ENCODE results near the gene ARHGEF33.
"Not testable (repeated sequence)": the region's sequence is repeated elsewhere in the genome, so short reads cannot be mapped to it uniquely, and the experiment has no call there.

Gene ARHGEF33

GRCh38 chr2:38909872-38910271, 20.2 kb downstream of the ARHGEF33 start:
- DNase-seq (ENCODE audit: low read depth in 2 of 2) = no peak

GRCh38 chr2:38911191-38911590, 21.5 kb downstream of the ARHGEF33 start:
- no peak for DNase-seq (ENCODE audit: low read depth in 2 of 2)

GRCh38 chr2:38912619-38913018, 22.9 kb downstream of the ARHGEF33 start:
- no peak for DNase-seq (ENCODE audit: low read depth in 2 of 2)

GRCh38 chr2:38922389-38922788, 32.7 kb downstream of the ARHGEF33 start:
- DNase-seq (ENCODE audit: low read depth in 2 of 2) = no peak

- no peak for DNase-seq (ENCODE audit: low read depth in 2 of 2)
These were observed 33.2 kb downstream of the ARHGEF33 start for GRCh38 chr2:38922902-38923301.

- DNase-seq (ENCODE audit: low read depth in 2 of 2) = no peak
These were observed 36.3 kb downstream of the ARHGEF33 start for GRCh38 chr2:38925982-38926381.

- no peak for DNase-seq (ENCODE audit: low read depth in 2 of 2)
These were observed 40.9 kb downstream of the ARHGEF33 start for GRCh38 chr2:38930600-38930999.

- DNase-seq (ENCODE audit: low read depth in 2 of 2) = no peak
These were observed 42.9 kb downstream of the ARHGEF33 start for GRCh38 chr2:38932586-38932985.

GRCh38 chr2:38933653-38934052, 44.0 kb downstream of the ARHGEF33 start:
- peak; percentile 83 to 84 for DNase-seq (ENCODE audit: low read depth in 2 of 2)

- no peak for DNase-seq (ENCODE audit: low read depth in 2 of 2)
These were observed 45.1 kb downstream of the ARHGEF33 start for GRCh38 chr2:38934742-38935141.

GRCh38 chr2:38935568-38936172, 46.0 kb downstream of the ARHGEF33 start:
- DNase-seq (ENCODE audit: low read depth in 2 of 2) = peak; percentile 12 to 20

GRCh38 chr2:38936516-38936915, 46.8 kb downstream of the ARHGEF33 start:
- not testable (repeated sequence) for DNase-seq (ENCODE audit: low read depth in 2 of 2)

GRCh38 chr2:38937548-38937947, 47.9 kb downstream of the ARHGEF33 start:
- no peak for DNase-seq (ENCODE audit: low read depth in 2 of 2)

- no peak for DNase-seq (ENCODE audit: low read depth in 2 of 2)
These were observed 51.1 kb downstream of the ARHGEF33 start for GRCh38 chr2:38940746-38941145.

GRCh38 chr2:38943784-38944183, 54.1 kb downstream of the ARHGEF33 start:
- no peak for DNase-seq (ENCODE audit: low read depth in 2 of 2)

- DNase-seq (ENCODE audit: low read depth in 2 of 2) = no peak
These were observed 55.7 kb downstream of the ARHGEF33 start for GRCh38 chr2:38945372-38945771.

GRCh38 chr2:38945911-38946310, 56.2 kb downstream of the ARHGEF33 start:
- DNase-seq (ENCODE audit: low read depth in 2 of 2) = no peak

- DNase-seq (ENCODE audit: low read depth in 2 of 2) = peak; percentile 27 to 29
These were observed 57.9 kb downstream of the ARHGEF33 start for GRCh38 chr2:38947241-38948239.

- DNase-seq (ENCODE audit: low read depth in 2 of 2) = no peak
These were observed 58.8 kb downstream of the ARHGEF33 start for GRCh38 chr2:38948387-38948882.

GRCh38 chr2:38948995-38949394, 59.3 kb downstream of the ARHGEF33 start:
- no peak for DNase-seq (ENCODE audit: low read depth in 2 of 2)

- no peak for DNase-seq (ENCODE audit: low read depth in 2 of 2)
These were observed 62.1 kb downstream of the ARHGEF33 start for GRCh38 chr2:38951766-38952165.

- DNase-seq (ENCODE audit: low read depth in 2 of 2) = no peak
These were observed 68.3 kb downstream of the ARHGEF33 start for GRCh38 chr2:38957972-38958371.

- DNase-seq (ENCODE audit: low read depth in 2 of 2) = no peak
These were observed 69.8 kb downstream of the ARHGEF33 start for GRCh38 chr2:38959466-38959865.
